ENCODE results near the gene SUCO. TPM values are rescaled to one million over a fixed set of nuclear protein-coding genes. Genes with fewer than 3 reads are reported as not detected.

Gene SUCO
- polyA plus RNA-seq, 2 of the 4 experiments (the other 2 are of a cell fraction), result 10.3 to 21.8 TPM

- TF ChIP-seq HEYL (CRISPR knock-in tag; IDR thresholded peaks at IDR 0.05), result no peak
- TF ChIP-seq ESRRA (IDR thresholded peaks at IDR 0.05; ENCODE audit: borderline replicate concordance, low read length), result no peak
- peak; percentile 49; the same call in 1 of the 2 replicates for TF ChIP-seq MYC (IDR thresholded peaks at IDR 0.05; ENCODE audit: borderline replicate concordance, low read length)
- no peak for TF ChIP-seq JUNB (IDR thresholded peaks at IDR 0.05)
- 0 out of 2 replicates have a peak, but pooled peaks have one; percentile 26 for TF ChIP-seq HMGXB4 (CRISPR knock-in tag; IDR thresholded peaks at IDR 0.05; ENCODE audit: borderline replicate concordance)
- TF ChIP-seq NFE2L2 (conservative IDR thresholded peaks at IDR 0.05; ENCODE audit: low read length), result no peak
- peak in 1 of 2 experiments; percentile 85; a peak in 4 of 5 replicates for TF ChIP-seq JUN (IDR thresholded peaks at IDR 0.05)
- no peak for TF ChIP-seq GATA3 (IDR thresholded peaks at IDR 0.05; ENCODE audit: borderline replicate concordance)
- peak; percentile 65; the same call in 2 of the 3 replicates for TF ChIP-seq BCL3 (IDR thresholded peaks at IDR 0.05)
- peak; percentile 61 for TF ChIP-seq RFX5 (IDR thresholded peaks at IDR 0.05)
- peak; percentile 8 to 12; a peak in 1 of 5 replicates for TF ChIP-seq RAD21 (conservative IDR thresholded peaks at IDR 0.05 in 1 of 2, IDR thresholded peaks at IDR 0.05 in 1 of 2)
- TF ChIP-seq RCOR1 (IDR thresholded peaks at IDR 0.05; ENCODE audit: low read depth, low read length), result no peak
Observed at GRCh38 chr1:172532700-172533512, at the start of gene SUCO (continued).

GRCh38 chr1:172483448-172483847 is 49.5 kb upstream of the SUCO start:
- H3K4me1 ChIP-seq, result peaks cover 13% of the 10 kb centered on the region; the same call in 2 of the 3 replicates
- no peak overlapping the region for H3K4me3 ChIP-seq
- no peak overlapping the region for H3K27ac ChIP-seq
- DNase-seq (ENCODE audit: low read depth in 1 of 2, low spot score in 1 of 2), result no peak
- ChIA-PET POLR2A (no interaction called here), CTCF (interaction anchor here (1.5 kb wide), 1 partner anchor 34 kb away, joined by 4 read pairs; no protein-coding TSS in a partner anchor)
- TF ChIP-seq NFE2L2 (conservative IDR thresholded peaks at IDR 0.05; ENCODE audit: low read length), result no peak
- no peak for TF ChIP-seq HDAC2 (IDR thresholded peaks at IDR 0.05)
- TF ChIP-seq ZC3H11A (IDR thresholded peaks at IDR 0.05), result no peak
- no peak for TF ChIP-seq E2F6 (IDR thresholded peaks at IDR 0.05; ENCODE audit: borderline replicate concordance, low read depth)
- TF ChIP-seq CHD4 (IDR thresholded peaks at IDR 0.05; ENCODE audit: borderline replicate concordance), result no peak
- TF ChIP-seq ESRRA (IDR thresholded peaks at IDR 0.05; ENCODE audit: borderline replicate concordance, low read length), result no peak
- TF ChIP-seq REST (IDR thresholded peaks at IDR 0.05), result no peak
- H3K9me3 ChIP-seq, result no peaks in the 10 kb centered on the region
- 0 out of 3 replicates have a peak overlapping the region, but pooled peaks have one; percentile 1 for H3K4me2 ChIP-seq
- ATAC-seq, result no peak
- FAIRE-seq, result no peak

All from A549 (cell line).